Posterior cingulate gyrus (tissue), 11 donors: ENCODE results near the gene KIAA0040.
A peak's percentile ranks its signal among the peaks of the same experiment; 100 is the strongest.

Source experiments
- DNase-seq, 10 donors: peaks; one replicate each; pipeline versions ENCODE4 v3.0.0 to v3.0.0-alpha.2; 2020 to 2021; ENCODE audit warnings: mixed read lengths in 3 of 10
- intact Hi-C: fragments of 100-400 bp; cut with DNase I; formaldehyde crosslinking; loops from one replicate; pipeline ENCODE4 v1.15.1; 2023

KIAA0040 gene

GRCh38 chr1:175203570-175204068 is 11.0 kb upstream of the KIAA0040 start:
- DNase-seq: no peak
- intact Hi-C loops: no loop called here

DNA sequence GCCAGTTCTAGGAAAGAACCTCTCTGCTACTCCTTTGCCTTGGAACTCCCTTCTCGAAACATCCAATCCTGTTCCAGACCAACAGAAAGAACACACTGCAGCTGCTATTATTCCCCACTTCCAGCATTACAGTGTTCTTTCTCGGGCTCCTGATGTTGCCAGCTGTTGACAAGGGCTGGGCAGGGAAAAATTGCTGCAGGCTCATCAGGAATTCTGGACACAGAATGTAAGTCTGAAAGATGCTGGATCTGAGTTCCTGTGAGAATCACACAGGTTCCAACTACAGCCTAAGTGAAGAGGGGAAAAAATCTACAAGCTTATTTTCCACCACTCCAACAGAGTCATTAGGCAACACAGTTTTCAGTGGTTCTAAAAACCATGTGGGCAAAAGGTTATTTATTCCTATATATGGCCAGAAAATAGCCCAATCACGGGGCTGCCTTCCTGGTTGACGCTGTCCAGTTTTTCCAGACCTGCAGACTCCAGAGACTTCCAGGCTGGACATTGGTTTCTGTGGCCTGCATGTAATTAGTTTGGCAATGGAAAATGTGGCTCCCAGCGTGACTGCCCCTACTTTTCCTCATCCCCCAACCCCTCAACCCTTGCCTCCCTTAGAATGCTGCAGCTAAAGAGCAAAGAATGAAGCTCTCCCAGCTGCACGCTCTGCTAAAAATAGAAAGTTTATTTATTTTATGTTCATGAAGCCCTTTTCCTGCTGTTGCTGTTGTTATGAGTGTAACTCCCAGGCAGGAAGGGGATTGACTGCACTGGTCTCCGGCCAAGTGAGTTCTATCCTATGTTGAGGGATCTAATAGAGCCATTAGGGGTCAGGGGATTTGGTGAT is 8.3 kb upstream of the KIAA0040 start:
- DNase-seq: no peak
- intact Hi-C loops: no loop called here

GRCh38 chr1:175198332-175198731 is 5.8 kb upstream of the KIAA0040 start:
- DNase-seq: no peak
- intact Hi-C loops: no loop called here

GRCh38 chr1:175197531-175197930 is 5.0 kb upstream of the KIAA0040 start:
- intact Hi-C loops: no loop called here
- no peak for DNase-seq

- intact Hi-C loops: no loop called here
- no peak for DNase-seq
Observed at GRCh38 chr1:175195798-175196197, 3.2 kb upstream of the KIAA0040 start.

GRCh38 chr1:175195281-175195680 is 2.7 kb upstream of the KIAA0040 start:
- intact Hi-C loops: no loop called here
- no peak for DNase-seq

DNA sequence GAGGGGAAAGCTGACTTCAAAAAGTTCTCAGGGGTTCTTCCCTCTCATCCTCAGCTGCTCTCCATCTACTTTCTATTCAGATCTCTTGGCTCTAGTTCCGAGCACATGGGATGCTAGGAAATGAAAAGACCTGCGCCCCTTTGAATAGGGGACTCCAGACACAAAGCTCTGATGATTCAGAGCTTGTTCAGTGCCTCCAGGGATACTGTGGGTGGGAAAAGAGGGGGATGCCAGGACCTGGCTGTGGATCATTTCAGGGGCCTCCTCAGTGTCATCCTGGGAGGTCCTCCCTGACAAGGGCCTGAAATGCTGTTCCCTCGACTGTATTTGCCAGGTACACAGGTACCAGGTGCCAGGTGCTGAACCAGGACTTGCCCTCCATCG is 943 bp upstream of the KIAA0040 start:
- DNase-seq: no peak
- intact Hi-C loops: no loop called here

GRCh38 chr1:175192111-175192629 is 406 bp downstream of the KIAA0040 start:
- DNase-seq: peak in 2 of 10 donors; percentile 14 to 43
- intact Hi-C loops: no loop called here

- no peak for DNase-seq
- intact Hi-C loops: no loop called here
Observed at GRCh38 chr1:175191659-175192058, 917 bp downstream of the KIAA0040 start.

- no peak for DNase-seq
Observed at GRCh38 chr1:175188936-175189335, 3.6 kb downstream of the KIAA0040 start.

GRCh38 chr1:175186433-175187160 is 6.0 kb downstream of the KIAA0040 start:
- intact Hi-C loops: no loop called here

More at GRCh38 chr1:175188936-175189335, 3.6 kb downstream of the KIAA0040 start:
- intact Hi-C loops: no loop called here

DNA sequence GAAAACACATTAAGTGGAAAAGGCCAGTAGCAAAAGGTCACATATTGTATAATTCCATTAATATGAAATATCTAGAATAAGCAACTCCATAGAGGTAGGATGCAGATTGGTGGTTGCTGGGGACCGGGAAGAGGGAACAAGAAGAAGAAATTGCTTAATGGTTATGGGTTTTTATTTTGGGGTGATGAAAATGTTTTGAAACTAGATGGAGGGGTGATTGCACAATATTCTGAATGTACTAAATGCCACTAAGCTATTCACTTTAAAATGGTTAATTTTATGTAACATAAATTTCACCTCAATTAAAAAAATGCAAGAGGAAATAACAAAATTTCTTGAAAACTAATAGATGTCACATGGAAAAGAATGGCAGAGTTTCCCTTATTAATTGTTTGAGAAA is 6.7 kb downstream of the KIAA0040 start:
- intact Hi-C loops: no loop called here
- no peak for DNase-seq

More at GRCh38 chr1:175186433-175187160, 6.0 kb downstream of the KIAA0040 start:
- DNase-seq: no peak

- DNase-seq: no peak
- intact Hi-C loops: no loop called here
Observed at GRCh38 chr1:175183586-175183985, 9.0 kb downstream of the KIAA0040 start.

- DNase-seq: no peak
- intact Hi-C loops: no loop called here
Observed at GRCh38 chr1:175182201-175182746, 10.3 kb downstream of the KIAA0040 start.

DNA sequence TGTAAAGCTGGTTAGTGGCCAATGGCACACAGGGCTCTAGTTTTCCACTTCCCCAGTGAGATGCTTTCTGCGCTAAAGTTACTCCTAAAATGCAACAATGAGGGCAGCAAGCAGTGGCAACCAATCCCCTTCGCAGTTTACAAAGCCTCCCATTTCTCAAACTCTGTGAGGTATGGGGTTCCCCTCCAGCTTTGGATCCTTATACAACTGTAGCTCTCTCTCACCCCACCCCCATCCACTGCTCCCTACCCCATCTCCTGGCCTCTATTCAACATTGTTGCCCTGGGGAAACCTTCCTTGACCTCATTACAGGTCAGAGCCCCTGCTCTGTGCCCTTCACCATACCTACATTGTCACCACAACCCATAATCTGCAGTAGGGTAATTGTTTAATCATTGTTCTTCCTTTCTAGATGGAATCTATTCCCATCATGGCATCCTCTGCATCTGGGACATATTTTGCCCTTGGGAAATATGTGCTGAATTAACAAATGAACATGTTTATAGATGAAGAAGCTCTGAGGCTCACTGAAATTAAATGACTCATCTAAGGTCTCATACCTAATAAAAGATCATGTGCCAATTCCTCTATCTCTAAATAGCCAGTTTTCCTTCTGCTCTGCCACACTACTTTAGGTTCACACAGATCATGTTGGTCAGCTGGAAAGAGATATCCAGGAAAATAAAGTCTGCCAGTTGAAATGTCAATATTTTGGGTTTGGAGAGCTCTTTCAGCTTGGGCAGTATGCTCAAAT is 12.6 kb downstream of the KIAA0040 start:
- intact Hi-C loops: no loop called here
- no peak for DNase-seq

DNA sequence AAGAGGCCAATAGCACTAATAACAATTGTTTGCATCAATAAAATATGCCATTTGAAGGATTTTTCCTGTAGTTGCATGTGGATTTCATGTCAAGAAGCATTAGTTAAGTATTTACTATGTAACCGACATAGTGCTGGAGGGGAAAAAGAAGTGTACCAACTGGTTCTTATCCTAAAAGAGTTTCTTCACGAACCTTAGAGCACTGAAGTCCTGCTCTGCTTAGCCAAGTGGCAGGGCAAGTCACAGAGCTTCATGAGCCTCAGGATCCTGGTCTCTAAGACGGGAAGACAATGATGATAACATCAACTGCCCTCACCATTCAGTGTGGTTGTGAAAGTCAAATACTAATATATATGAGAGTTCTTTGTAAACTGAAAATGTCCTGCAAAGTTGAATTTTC is 14.1 kb downstream of the KIAA0040 start:
- DNase-seq: no peak
- intact Hi-C loops: no loop called here

DNA sequence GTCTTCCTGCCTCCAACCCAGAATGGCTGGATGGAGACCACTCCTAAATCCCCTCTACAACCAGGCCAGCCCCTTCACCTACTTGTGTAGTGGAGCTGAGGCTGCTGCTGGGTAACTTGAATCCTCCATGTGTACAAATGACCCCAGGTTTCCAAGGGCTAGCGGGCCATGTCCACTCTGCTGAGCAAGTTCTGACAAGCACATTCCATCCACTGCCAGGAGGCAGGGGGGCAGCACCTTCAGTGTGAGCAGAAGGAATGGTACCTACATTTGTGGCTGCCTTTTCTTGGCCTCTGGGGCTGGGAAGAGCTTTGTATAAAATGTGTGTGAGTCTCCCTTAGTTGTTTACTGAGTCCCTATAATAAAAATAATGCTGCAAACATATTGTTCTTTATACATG is 14.5 kb downstream of the KIAA0040 start:
- intact Hi-C loops: no loop called here
- no peak for DNase-seq

DNA sequence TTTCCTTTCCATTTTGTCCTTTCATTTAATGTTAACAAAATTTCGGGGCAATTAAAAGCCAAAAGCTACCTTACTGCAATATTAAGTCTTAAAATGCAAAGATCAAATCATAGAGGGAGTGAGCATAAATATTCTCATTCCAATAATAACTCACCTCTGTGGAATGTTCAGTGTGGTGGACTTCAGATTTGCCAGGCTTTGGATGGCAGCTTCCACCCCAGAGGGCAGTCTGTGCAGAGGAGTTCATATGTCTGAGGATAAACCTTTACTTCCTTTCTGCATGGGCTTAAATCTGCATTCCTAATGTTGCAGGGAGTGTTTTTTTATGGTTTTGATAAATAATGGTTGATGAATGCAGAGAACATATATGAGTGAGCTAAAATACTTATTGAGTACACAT is 16.3 kb downstream of the KIAA0040 start:
- intact Hi-C loops: no loop called here

GRCh38 chr1:175174309-175175102 is 18.1 kb downstream of the KIAA0040 start:
- no peak for DNase-seq
- intact Hi-C loops: no loop called here

More for the DNA sequence above, 16.3 kb downstream of the KIAA0040 start:
- DNase-seq: no peak

GRCh38 chr1:175173531-175173930 is 19.0 kb downstream of the KIAA0040 start:
- intact Hi-C loops: no loop called here

More at GRCh38 chr1:175173531-175173930, 19.0 kb downstream of the KIAA0040 start:
- DNase-seq: no peak
